Subcutaneous adipose tissue (tissue), 4 donors: ENCODE data around the gene GRM7. TPM values are rescaled to one million over a fixed set of nuclear protein-coding genes. Genes with fewer than 3 reads are reported as not detected.

Source experiments
- CTCF ChIP-seq: fragments of 450-650 bp; IDR thresholded peaks from one replicate; pipeline ENCODE4 v1.5.1; 2016; ENCODE audit warnings: low read depth, mild to moderate bottlenecking, control low read depth, antibody characterized with exemption, moderate library complexity
- total RNA-seq, 4 donors: library from RNA; depleted of rRNA; stranded (reverse); fragments of >200 nt; gene quantifications; one replicate each; pipeline ENCODE4 v1.1.0, GENCODE V29; 2016

The GRM7 gene
- total RNA-seq, 4 donors from 2014 or later: 0.16 to 1.2 (median 0.90) TPM

GRCh38 chr3:7385635-7386034 is 524.7 kb downstream of the GRM7 start:
- TF ChIP-seq CTCF: no peak

- no peak for TF ChIP-seq CTCF
Measured at GRCh38 chr3:7388026-7388425, 527.1 kb downstream of the GRM7 start.

- TF ChIP-seq CTCF: no peak
Measured at GRCh38 chr3:7392206-7392605, 531.3 kb downstream of the GRM7 start.

GRCh38 chr3:7393944-7394605 is 533.2 kb downstream of the GRM7 start:
- TF ChIP-seq CTCF: no peak

- no peak for TF ChIP-seq CTCF
Measured at GRCh38 chr3:7396534-7396933, 535.6 kb downstream of the GRM7 start.

GRCh38 chr3:7397097-7397496 is 536.2 kb downstream of the GRM7 start:
- no peak for TF ChIP-seq CTCF

- TF ChIP-seq CTCF: no peak
Measured at GRCh38 chr3:7400360-7400759, 539.4 kb downstream of the GRM7 start.
